Activated B cell treated with CpG ODN at 0.5 μM for 24 hours (primary cell): ENCODE measurements around the gene NLRC5. TPM values are rescaled to one million over a fixed set of nuclear protein-coding genes. Genes with fewer than 3 reads are reported as not detected.
"Not testable (repeated sequence)": the region's sequence is repeated elsewhere in the genome, so short reads cannot be mapped to it uniquely, and the experiment has no call there.

Experiments used
- ATAC-seq: fragments of 200-7000 bp; cut with Tn5 transposase; one replicate; pipeline ENCODE4 v1.10.0; 2021; ENCODE audit warnings: low read depth, mild to moderate bottlenecking, moderate library complexity
- CTCF ChIA-PET: fragments of 350-600 bp; sonication (Branson Sonifier 250); formaldehyde crosslinking; loops from one replicate; lab custom pipeline; 2021; ENCODE audit warnings: antibody characterized with exemption; lab: Charles Lee
- POLR2A ChIA-PET: fragments of 350-600 bp; sonication (Branson Sonifier 250); formaldehyde crosslinking; loops from one replicate; lab custom pipeline; 2021; ENCODE audit warnings: antibody characterized with exemption; lab: Charles Lee
- DNase-seq: peaks from one replicate; pipeline ENCODE4 v3.0.0; 2022
- H3K27ac Mint-ChIP-seq: one replicate; pipeline ENCODE4 v1.8.0; 2020; ENCODE audit warnings: mixed read lengths
- H3K27me3 Mint-ChIP-seq: one replicate; pipeline ENCODE4 v1.8.0; 2021; ENCODE audit warnings: mixed read lengths
- H3K36me3 Mint-ChIP-seq: one replicate; pipeline ENCODE4 v1.8.0; 2021; ENCODE audit warnings: low read depth, mixed read lengths
- H3K4me1 Mint-ChIP-seq: one replicate; pipeline ENCODE4 v1.8.0; 2021; ENCODE audit warnings: mixed read lengths
- H3K4me3 Mint-ChIP-seq: one replicate; pipeline ENCODE4 v1.8.0; 2020; ENCODE audit warnings: mild to moderate bottlenecking, mixed read lengths
- H3K9me3 Mint-ChIP-seq: one replicate; pipeline ENCODE4 v1.8.0; 2020; ENCODE audit warnings: mixed read lengths
- intact Hi-C: fragments of 100-400 bp; cut with micrococcal nuclease; formaldehyde crosslinking; loops from one replicate; pipeline ENCODE4 v1.15.1; 2024
- total RNA-seq: library from RNA; stranded (reverse); gene quantifications from 2 replicates; pipeline ENCODE4 v1.2.3, GENCODE V29; 2022
- TF ChIP-seq, protein P1 (sequence below): fragments of 200-600 bp; IDR thresholded peaks from one replicate; pipeline ENCODE4 v1.8.0; 2022; ENCODE audit warnings: antibody characterized with exemption, mild to moderate bottlenecking

The NLRC5 gene
- total RNA-seq, 1 donor from 2014 or later = 372 TPM

DNA sequence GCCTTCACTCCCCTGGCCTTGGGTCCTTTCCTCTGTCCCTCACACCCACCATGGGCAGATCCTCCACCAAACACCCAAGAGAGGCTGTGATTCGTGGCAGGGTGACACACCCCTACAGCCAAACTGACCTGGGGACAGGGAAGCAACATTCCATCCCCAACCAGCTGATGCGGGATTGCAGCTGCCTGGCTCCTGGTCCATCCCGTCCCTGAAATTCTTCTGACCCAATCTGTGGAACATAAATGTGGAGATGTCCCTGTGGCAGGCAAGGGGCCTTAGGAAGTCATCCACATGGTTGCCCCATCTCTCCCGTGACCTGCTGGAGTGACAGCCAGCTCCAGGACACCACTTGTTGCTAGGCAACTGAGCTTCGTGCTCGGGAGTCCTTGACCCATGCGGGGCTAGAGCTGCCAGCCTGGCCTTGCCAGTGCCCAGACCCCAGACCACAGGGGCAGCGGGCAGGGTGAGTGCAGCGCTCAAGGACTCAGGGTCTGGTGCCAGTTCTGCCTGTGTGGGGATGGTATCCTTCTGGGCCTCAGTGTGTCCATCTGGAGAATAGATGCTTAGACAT lies 69.0 kb downstream of the NLRC5 start:
- TF ChIP-seq, protein P1, sequence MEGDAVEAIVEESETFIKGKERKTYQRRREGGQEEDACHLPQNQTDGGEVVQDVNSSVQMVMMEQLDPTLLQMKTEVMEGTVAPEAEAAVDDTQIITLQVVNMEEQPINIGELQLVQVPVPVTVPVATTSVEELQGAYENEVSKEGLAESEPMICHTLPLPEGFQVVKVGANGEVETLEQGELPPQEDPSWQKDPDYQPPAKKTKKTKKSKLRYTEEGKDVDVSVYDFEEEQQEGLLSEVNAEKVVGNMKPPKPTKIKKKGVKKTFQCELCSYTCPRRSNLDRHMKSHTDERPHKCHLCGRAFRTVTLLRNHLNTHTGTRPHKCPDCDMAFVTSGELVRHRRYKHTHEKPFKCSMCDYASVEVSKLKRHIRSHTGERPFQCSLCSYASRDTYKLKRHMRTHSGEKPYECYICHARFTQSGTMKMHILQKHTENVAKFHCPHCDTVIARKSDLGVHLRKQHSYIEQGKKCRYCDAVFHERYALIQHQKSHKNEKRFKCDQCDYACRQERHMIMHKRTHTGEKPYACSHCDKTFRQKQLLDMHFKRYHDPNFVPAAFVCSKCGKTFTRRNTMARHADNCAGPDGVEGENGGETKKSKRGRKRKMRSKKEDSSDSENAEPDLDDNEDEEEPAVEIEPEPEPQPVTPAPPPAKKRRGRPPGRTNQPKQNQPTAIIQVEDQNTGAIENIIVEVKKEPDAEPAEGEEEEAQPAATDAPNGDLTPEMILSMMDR = no peak
- Mint-ChIP-seq H3K4me1 (no peaks in the 10 kb centered on the region), H3K27me3 (no peaks in the 10 kb centered on the region), H3K4me3 (no peak overlapping the region), H3K27ac (peak overlapping the region; percentile 7), H3K36me3 (peaks cover 81% of the 10 kb centered on the region), H3K9me3 (no peaks in the 10 kb centered on the region)
- ChIA-PET POLR2A (no interaction called here), CTCF (interaction anchor here (1.0 kb wide), 1 partner anchor 93 kb away, joined by 3 read pairs; no protein-coding TSS in a partner anchor)
- DNase-seq (no peak), ATAC-seq (no peak)
- intact Hi-C loops = no loop called here

DNA sequence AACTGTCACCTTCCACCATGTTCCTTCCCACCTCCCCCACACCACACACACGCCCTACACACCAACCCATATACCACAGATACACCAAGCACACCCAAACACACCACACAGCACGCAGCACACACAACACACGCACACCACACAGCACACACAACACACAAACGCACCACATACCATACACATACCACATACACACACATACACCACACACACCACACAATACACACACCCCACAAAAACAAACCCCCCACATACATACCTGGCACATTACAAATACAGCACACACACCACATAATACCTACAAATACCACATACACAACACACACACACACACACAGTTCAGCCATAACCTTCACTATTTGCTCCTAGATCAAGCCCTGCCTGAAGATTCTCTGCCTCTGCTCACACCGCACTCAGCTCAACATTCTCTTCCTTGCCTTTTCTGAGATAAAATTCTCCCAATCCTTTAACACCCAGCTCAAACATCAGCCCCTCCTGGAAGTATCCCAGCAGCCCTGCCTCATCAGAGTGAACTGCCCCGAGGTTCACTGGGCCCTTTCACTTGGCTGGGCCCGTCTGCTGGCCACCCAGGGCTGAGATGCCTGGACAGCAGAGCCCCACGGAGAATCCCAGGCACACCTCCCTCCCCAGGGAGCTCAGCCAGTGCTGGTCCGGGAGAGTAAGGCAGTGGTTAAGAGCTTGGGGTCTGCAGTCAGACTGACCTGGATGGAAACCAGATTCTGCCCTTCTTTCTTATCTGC lies 71.1 kb downstream of the NLRC5 start:
- Mint-ChIP-seq H3K36me3 (peaks cover 70% of the 10 kb centered on the region), H3K27ac (peak overlapping the region; percentile 46), H3K4me3 (no peak overlapping the region), H3K27me3 (no peaks in the 10 kb centered on the region), H3K4me1 (peaks cover 1% of the 10 kb centered on the region), H3K9me3 (no peaks in the 10 kb centered on the region)
- TF ChIP-seq, protein P1 = no peak
- CTCF ChIA-PET = no interaction called here
- DNase-seq (no peak), ATAC-seq (no peak)
- intact Hi-C loops = no loop called here
- POLR2A ChIA-PET = interaction anchor here (0.9 kb wide), 1 partner anchor 150 kb away, joined by 3 read pairs; no protein-coding TSS in a partner anchor

DNA sequence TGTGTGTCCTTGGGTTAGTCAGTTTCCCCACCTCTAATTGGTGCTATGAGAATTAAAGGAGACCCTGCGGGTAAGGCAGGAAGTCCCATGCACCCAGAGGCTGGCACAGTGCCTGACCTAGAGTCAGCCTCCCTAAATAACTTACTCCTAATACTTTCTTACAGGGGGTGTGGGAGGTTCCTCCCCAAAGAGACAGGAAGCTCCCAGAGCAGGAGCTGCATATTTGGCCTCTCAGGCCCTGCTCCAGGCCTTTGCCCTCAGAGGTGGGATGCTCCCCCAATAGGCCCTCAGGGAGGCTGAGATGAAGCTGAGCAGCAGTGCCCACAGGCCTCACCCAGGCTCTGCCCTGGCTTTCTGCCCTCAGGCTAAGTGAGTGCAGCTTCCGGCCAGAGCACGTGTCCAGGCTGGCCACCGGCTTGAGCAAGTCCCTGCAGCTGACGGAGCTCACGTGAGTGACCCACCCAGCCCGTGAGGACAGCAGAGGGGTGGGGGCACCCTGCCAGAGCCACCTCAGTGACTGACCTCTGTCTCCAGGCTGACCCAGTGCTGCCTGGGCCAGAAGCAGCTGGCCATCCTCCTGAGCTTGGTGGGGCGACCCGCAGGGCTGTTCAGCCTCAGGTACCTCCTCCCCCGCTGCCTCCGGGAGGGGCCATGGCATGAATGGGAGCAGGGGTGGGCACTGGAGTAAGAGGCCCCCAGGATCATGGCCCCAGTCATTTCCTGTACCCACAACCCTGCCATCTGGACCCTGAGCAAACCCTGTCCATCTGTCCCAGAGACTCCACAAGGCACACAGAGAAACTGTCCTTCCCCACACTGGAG lies 71.9 kb downstream of the NLRC5 start:
- intact Hi-C loops = no loop called here
- ATAC-seq (no peak), DNase-seq (no peak)
- ChIA-PET CTCF (interaction anchor here (1.0 kb wide), 1 partner anchor 96 kb away, joined by 5 read pairs; no protein-coding TSS in a partner anchor), POLR2A (interaction anchor here (0.7 to 1.1 kb wide), 4 partner anchors 16 to 401 kb away, joined by 3 read pairs; partner anchors contain the start of gene POLR2C)
- H3K27me3 Mint-ChIP-seq = no peaks in the 10 kb centered on the region
- peaks cover 1% of the 10 kb centered on the region for H3K4me1 Mint-ChIP-seq
- H3K36me3 Mint-ChIP-seq = peaks cover 67% of the 10 kb centered on the region
- H3K27ac Mint-ChIP-seq = peak overlapping the region; percentile 46
- H3K9me3 Mint-ChIP-seq = no peaks in the 10 kb centered on the region
- no peak overlapping the region for H3K4me3 Mint-ChIP-seq
- TF ChIP-seq, protein P1 = no peak

DNA sequence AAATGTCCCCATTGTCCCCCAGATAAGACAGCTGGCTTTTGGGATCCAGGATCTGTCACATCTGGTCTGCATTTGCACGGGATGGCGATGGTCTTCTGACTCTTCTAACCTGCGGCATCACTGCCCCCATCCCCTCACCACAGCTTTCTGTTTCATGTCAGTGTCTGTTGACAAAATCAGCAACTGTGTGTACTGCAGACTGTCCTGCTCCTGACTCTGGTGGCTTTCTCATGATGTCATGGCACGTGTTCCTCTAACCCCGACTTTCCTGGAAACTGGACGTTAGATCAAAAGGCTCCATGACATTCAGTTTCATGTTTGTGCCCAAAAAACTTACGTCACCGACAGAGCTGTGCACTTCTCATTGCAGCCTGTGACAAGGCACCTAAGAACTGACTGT lies 73.0 kb downstream of the NLRC5 start:
- peaks cover 69% of the 10 kb centered on the region for H3K36me3 Mint-ChIP-seq
- peaks cover 9% of the 10 kb centered on the region for H3K4me1 Mint-ChIP-seq
- ATAC-seq = no peak
- TF ChIP-seq, protein P1 = no peak
- H3K4me3 Mint-ChIP-seq = no peak overlapping the region
- no peak for DNase-seq
- intact Hi-C loops = no loop called here
- ChIA-PET POLR2A (interaction anchor here (0.7 to 0.9 kb wide), 3 partner anchors 10 to 400 kb away, joined by 3 read pairs; partner anchors contain the start of gene POLR2C), CTCF (interaction anchor here (1.0 kb wide), 1 partner anchor 97 kb away, joined by 5 read pairs; no protein-coding TSS in a partner anchor)
- no peak overlapping the region for H3K27ac Mint-ChIP-seq
- no peaks in the 10 kb centered on the region for H3K9me3 Mint-ChIP-seq
- H3K27me3 Mint-ChIP-seq = no peaks in the 10 kb centered on the region

DNA sequence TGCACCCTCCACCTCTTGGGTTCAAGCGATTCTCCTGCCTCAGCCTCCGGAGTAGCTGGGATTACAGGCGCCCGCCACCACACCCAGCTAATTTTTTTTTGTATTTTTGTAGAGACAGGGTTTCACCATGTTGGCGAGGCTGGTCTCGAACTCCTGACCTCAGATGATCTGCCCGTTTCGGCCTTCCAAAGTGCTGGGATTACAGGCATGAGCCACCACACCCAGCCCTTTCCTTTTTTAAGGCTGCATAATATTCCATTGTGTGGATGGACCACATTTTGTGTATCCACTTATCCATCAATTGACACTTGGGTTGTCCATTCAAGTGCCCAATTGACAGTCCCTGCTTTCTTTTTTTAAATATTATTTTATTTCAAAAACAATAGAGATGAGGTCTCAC lies 73.8 kb downstream of the NLRC5 start:
- Mint-ChIP-seq H3K36me3 (peaks cover 64% of the 10 kb centered on the region), H3K4me1 (peaks cover 16% of the 10 kb centered on the region)
- H3K9me3 Mint-ChIP-seq, DNase-seq, H3K27ac Mint-ChIP-seq, H3K27me3 Mint-ChIP-seq, ATAC-seq, H3K4me3 Mint-ChIP-seq, intact Hi-C loops: not testable (repeated sequence)
- POLR2A ChIA-PET = interaction anchor here (0.7 to 1.1 kb wide), 3 partner anchors 80 to 769 kb away, joined by 3 read pairs; no protein-coding TSS in a partner anchor
- CTCF ChIA-PET = interaction anchor here (1.1 kb wide), 1 partner anchor 21 kb away, joined by 3 read pairs; no protein-coding TSS in a partner anchor
